ENCODE data around the gene GPATCH8.

The GPATCH8 gene

GRCh38 chr17:44464037-44464436 is 39.2 kb downstream of the GPATCH8 start:
- no peak for TF ChIP-seq NFIC (IDR thresholded peaks at IDR 0.05)
- no peak for TF ChIP-seq EP300 (IDR thresholded peaks at IDR 0.05; ENCODE audit: borderline replicate concordance)
- TF ChIP-seq EGR1 (IDR thresholded peaks at IDR 0.05): no peak
- TF ChIP-seq TAF1 (IDR thresholded peaks at IDR 0.05; ENCODE audit: low read depth): no peak
- TF ChIP-seq TEAD4 (IDR thresholded peaks at IDR 0.05): no peak
- no peak for TF ChIP-seq CREB1 (IDR thresholded peaks at IDR 0.05; ENCODE audit: low read depth)
- no peak for TF ChIP-seq FOXM1 (IDR thresholded peaks at IDR 0.05; ENCODE audit: borderline replicate concordance, low read depth)
- TF ChIP-seq, protein P1, sequence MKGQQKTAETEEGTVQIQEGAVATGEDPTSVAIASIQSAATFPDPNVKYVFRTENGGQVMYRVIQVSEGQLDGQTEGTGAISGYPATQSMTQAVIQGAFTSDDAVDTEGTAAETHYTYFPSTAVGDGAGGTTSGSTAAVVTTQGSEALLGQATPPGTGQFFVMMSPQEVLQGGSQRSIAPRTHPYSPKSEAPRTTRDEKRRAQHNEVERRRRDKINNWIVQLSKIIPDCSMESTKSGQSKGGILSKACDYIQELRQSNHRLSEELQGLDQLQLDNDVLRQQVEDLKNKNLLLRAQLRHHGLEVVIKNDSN (IDR thresholded peaks at IDR 0.05): no peak
- TF ChIP-seq ZBTB7A (IDR thresholded peaks at IDR 0.05; ENCODE audit: low read depth): no peak
- no peak for TF ChIP-seq TCF12 (IDR thresholded peaks at IDR 0.05; ENCODE audit: low read depth)
- TF ChIP-seq MAX (IDR thresholded peaks at IDR 0.05): no peak
- TF ChIP-seq RAD21 (IDR thresholded peaks at IDR 0.05; ENCODE audit: low read depth): no peak
- no peak for TF ChIP-seq CEBPB (IDR thresholded peaks at IDR 0.05)

- TF ChIP-seq CEBPB (IDR thresholded peaks at IDR 0.05): no peak
- TF ChIP-seq EP300 (IDR thresholded peaks at IDR 0.05; ENCODE audit: borderline replicate concordance): no peak
- no peak for TF ChIP-seq EGR1 (IDR thresholded peaks at IDR 0.05)
- no peak for TF ChIP-seq MAX (IDR thresholded peaks at IDR 0.05)
- no peak for TF ChIP-seq RAD21 (IDR thresholded peaks at IDR 0.05; ENCODE audit: low read depth)
- TF ChIP-seq CREB1 (IDR thresholded peaks at IDR 0.05; ENCODE audit: low read depth): no peak
- no peak for TF ChIP-seq TEAD4 (IDR thresholded peaks at IDR 0.05)
- no peak for TF ChIP-seq ZBTB7A (IDR thresholded peaks at IDR 0.05; ENCODE audit: low read depth)
- no peak for TF ChIP-seq TAF1 (IDR thresholded peaks at IDR 0.05; ENCODE audit: low read depth)
- TF ChIP-seq NFIC (IDR thresholded peaks at IDR 0.05): no peak
- TF ChIP-seq, protein P1 (IDR thresholded peaks at IDR 0.05): no peak
- no peak for TF ChIP-seq FOXM1 (IDR thresholded peaks at IDR 0.05; ENCODE audit: borderline replicate concordance, low read depth)
Measured at GRCh38 chr17:44451832-44452231, 51.4 kb downstream of the GPATCH8 start.

DNA sequence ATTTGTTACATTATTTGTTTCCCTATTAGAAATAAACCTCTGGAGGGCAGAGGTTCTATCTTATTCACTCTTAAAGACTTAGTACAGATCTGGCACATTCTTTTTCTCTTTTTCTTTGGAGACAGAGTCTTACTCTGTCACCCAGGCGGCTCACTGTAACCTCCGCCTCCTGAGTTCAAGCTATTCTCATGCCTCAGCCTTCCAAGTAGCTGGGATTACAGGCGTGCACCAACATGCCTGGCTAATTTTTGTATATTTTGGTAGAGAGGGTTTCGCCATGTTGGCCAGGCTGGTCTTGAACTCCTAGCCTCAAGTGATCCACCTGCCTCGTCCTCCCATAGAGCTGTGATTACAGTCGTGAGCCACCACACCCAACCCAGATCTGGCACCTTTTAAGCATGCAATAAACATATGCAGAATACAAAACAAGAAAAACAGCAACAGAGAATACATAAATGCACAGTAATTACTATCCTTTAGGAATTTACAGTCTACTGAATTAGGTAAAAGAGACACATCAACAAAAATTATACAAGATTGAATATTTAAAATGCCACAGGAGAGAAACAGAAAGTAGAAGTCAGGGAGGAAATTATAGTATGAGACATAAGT is 52.1 kb downstream of the GPATCH8 start:
- TF ChIP-seq FOXM1 (IDR thresholded peaks at IDR 0.05; ENCODE audit: borderline replicate concordance, low read depth) (no peak), TAF1 (IDR thresholded peaks at IDR 0.05; ENCODE audit: low read depth) (no peak), TCF12 (IDR thresholded peaks at IDR 0.05; ENCODE audit: low read depth) (no peak), YY1 (IDR thresholded peaks at IDR 0.05; ENCODE audit: low read depth) (no peak), MAX (IDR thresholded peaks at IDR 0.05) (no peak), RAD21 (IDR thresholded peaks at IDR 0.05; ENCODE audit: low read depth) (no peak), REST (IDR thresholded peaks at IDR 0.05; ENCODE audit: low read depth) (no peak)

DNA sequence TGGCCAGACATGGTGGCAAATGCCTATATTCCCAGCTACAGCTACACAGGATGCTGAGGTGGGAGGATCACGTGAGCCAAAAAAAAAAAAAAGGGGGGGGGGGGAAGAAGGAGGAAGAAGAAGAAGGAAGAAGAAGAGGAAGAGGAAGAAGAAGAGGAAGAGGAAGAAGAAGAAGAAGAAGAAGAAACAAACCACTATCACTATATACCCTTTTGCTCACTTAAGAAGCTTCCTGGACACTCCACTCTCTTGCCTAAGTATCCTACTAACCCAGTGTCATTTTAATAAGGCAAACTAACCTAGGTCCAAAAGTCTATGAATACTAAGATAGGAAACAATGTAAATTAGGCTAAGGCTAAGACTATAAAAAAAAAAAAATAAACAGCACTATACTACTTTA is 54.8 kb downstream of the GPATCH8 start:
- TF ChIP-seq, protein P1 (IDR thresholded peaks at IDR 0.05): no peak
- TF ChIP-seq FOXM1 (IDR thresholded peaks at IDR 0.05; ENCODE audit: borderline replicate concordance, low read depth) (no peak), EP300 (IDR thresholded peaks at IDR 0.05; ENCODE audit: borderline replicate concordance) (no peak), TCF12 (IDR thresholded peaks at IDR 0.05; ENCODE audit: low read depth) (no peak), REST (IDR thresholded peaks at IDR 0.05; ENCODE audit: low read depth) (no peak), TAF1 (IDR thresholded peaks at IDR 0.05; ENCODE audit: low read depth) (no peak), ZBTB7A (IDR thresholded peaks at IDR 0.05; ENCODE audit: low read depth) (no peak), TEAD4 (IDR thresholded peaks at IDR 0.05) (no peak), NFIC (IDR thresholded peaks at IDR 0.05) (no peak), RAD21 (IDR thresholded peaks at IDR 0.05; ENCODE audit: low read depth) (no peak), CREB1 (IDR thresholded peaks at IDR 0.05; ENCODE audit: low read depth) (no peak), YY1 (IDR thresholded peaks at IDR 0.05; ENCODE audit: low read depth) (no peak)

GRCh38 chr17:44444735-44445105 is 58.5 kb downstream of the GPATCH8 start:
- TF ChIP-seq TEAD4 (IDR thresholded peaks at IDR 0.05): no peak
- TF ChIP-seq EP300 (IDR thresholded peaks at IDR 0.05; ENCODE audit: borderline replicate concordance): no peak
- no peak for TF ChIP-seq CEBPB (IDR thresholded peaks at IDR 0.05)

All from Ishikawa (cell line).